Keratinocyte (primary cell): ENCODE data around the gene ABHD12B.

Source experiments
- EZH2 ChIP-seq: IDR thresholded peaks from one replicate; pipeline ENCODE4 v1.6.1; 2012; ENCODE audit warnings: inconsistent platforms, mild to moderate bottlenecking, low read length, moderate library complexity
- TF ChIP-seq, protein P1 (sequence below), 3 experiments: IDR thresholded peaks in 1 of 3; conservative IDR thresholded peaks in 1 of 3; optimal IDR thresholded peaks in 1 of 3; 2 replicates in 2 of 3; 3 replicates in 1 of 3; pipeline versions ENCODE3 to v1.5.1; 2011; ENCODE audit warnings: low read length in 3 of 3, mild to moderate bottlenecking in 3 of 3, moderate library complexity in 2 of 3, control low read depth in 1 of 3, inconsistent platforms in 1 of 3; ENCODE audit not compliant: insufficient read depth in 2 of 3; ENCODE audit errors: extremely low read depth in 1 of 3

DNA sequence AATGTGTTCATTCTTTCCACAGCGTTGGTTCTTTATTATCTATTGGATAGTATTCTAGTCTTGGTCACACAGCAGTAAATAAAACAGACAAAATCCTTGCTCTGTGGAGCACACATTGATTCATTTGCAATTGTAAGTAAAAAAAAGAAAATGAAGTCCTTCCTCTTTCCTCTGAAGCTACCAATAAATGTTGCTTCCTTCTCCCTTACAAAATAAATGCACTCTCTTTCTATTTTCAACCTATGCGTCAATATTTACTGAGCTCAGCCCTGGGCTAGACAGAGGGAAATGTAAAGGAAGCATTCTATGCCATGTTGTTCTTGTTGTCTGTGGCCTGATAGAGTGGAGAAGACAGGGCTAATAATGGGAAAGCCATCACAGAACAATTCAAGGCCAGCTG is 2.9 kb downstream of the ABHD12B start:
- TF ChIP-seq, protein P1, sequence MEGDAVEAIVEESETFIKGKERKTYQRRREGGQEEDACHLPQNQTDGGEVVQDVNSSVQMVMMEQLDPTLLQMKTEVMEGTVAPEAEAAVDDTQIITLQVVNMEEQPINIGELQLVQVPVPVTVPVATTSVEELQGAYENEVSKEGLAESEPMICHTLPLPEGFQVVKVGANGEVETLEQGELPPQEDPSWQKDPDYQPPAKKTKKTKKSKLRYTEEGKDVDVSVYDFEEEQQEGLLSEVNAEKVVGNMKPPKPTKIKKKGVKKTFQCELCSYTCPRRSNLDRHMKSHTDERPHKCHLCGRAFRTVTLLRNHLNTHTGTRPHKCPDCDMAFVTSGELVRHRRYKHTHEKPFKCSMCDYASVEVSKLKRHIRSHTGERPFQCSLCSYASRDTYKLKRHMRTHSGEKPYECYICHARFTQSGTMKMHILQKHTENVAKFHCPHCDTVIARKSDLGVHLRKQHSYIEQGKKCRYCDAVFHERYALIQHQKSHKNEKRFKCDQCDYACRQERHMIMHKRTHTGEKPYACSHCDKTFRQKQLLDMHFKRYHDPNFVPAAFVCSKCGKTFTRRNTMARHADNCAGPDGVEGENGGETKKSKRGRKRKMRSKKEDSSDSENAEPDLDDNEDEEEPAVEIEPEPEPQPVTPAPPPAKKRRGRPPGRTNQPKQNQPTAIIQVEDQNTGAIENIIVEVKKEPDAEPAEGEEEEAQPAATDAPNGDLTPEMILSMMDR (optimal IDR thresholded peaks at IDR 0.05 in 1 of 3, IDR thresholded peaks at IDR 0.05 in 1 of 3, conservative IDR thresholded peaks at IDR 0.05 in 1 of 3; ENCODE audit: extremely low read depth in 1 of 3, insufficient read depth in 2 of 3, low read length in 3 of 3): no peak
- TF ChIP-seq EZH2: no peak
